ENCODE measurements around the gene ADAMTS2.

ADAMTS2 gene

DNA sequence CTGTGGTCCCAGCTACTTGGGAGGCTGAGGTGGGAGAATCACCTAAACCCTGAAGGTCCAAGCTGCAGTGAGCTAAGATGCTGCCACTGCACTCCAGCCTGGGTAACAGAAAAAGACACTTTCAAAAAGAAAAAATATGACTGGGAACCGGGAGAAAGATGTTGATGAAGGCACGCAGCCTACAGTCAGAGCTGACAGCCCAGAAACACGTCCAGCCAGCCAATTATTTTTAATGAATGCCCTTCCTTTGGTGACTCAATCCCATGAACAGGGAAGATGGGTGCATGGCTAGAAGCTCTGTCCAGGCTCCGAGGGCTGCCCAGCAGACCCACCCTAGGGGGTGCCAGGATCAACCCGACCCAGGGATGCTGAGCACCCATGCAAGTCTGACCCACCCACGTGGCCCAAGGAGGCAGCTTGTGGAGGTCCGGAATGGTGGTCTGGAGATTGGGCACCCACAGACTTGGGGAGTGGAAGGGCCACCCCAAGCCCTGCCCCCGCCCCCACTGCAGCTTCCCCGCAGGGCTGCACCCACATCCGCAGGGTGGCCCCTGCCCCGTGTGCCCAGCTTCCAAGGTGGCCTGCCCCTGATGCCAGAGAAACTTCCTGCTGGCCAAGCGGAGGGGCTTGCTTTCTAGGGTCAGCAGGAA is 51.0 kb downstream of the ADAMTS2 start:
- TF ChIP-seq, protein P1, sequence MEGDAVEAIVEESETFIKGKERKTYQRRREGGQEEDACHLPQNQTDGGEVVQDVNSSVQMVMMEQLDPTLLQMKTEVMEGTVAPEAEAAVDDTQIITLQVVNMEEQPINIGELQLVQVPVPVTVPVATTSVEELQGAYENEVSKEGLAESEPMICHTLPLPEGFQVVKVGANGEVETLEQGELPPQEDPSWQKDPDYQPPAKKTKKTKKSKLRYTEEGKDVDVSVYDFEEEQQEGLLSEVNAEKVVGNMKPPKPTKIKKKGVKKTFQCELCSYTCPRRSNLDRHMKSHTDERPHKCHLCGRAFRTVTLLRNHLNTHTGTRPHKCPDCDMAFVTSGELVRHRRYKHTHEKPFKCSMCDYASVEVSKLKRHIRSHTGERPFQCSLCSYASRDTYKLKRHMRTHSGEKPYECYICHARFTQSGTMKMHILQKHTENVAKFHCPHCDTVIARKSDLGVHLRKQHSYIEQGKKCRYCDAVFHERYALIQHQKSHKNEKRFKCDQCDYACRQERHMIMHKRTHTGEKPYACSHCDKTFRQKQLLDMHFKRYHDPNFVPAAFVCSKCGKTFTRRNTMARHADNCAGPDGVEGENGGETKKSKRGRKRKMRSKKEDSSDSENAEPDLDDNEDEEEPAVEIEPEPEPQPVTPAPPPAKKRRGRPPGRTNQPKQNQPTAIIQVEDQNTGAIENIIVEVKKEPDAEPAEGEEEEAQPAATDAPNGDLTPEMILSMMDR (conservative IDR thresholded peaks at IDR 0.05), result no peak
- no peak for TF ChIP-seq ZFX (IDR thresholded peaks at IDR 0.05)

DNA sequence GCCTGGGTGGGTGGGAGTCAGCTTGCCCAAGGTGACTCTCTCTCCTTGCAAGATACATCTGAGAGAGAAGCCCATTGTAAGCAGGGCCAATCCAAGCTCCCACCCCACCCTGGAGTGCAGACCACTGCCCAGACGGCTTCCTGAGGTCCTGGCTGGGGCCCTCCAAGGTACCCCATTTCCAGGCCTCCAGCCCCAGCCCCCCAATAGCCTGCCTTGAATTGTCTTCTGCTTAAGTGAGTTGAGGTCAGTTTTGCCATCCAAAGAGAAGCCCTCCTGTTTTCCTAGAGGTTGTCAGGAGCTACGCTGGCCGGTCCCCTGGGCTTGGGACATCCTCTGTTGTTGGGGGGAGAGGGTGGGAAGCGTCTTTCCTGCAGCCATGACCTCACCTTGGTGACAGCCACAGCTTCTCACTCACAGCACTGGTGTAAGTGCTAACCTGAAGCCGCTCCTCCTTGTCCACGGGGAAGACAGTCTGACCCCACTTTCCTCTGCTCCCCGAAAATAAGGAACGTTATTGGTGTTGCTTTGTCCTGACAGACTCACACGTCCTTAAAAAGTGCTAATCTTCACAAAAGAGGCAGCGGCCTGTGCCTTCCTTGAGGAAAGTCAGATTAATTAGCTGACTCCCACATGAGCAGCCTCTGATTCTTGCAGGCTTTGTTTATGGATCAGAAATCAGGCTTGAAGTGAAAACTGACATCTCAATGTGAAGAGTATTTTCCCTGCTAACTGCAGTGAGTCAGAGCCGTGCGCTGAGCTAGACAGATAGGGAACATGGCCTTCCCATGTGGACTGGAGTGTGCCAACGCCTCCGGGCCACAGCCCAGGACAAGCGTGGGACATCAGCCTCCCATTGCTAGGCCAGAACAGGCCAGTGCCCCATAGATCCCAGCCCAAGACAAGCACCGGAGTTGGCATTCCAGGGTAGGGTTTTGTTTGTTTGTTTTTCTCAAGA is 52.3 kb downstream of the ADAMTS2 start:
- TF ChIP-seq, protein P1 (conservative IDR thresholded peaks at IDR 0.05), result no peak
- no peak for TF ChIP-seq ZFX (IDR thresholded peaks at IDR 0.05)

More for the DNA sequence above, 51.0 kb downstream of the ADAMTS2 start:
- no peak overlapping the region for H3K27ac ChIP-seq

DNA sequence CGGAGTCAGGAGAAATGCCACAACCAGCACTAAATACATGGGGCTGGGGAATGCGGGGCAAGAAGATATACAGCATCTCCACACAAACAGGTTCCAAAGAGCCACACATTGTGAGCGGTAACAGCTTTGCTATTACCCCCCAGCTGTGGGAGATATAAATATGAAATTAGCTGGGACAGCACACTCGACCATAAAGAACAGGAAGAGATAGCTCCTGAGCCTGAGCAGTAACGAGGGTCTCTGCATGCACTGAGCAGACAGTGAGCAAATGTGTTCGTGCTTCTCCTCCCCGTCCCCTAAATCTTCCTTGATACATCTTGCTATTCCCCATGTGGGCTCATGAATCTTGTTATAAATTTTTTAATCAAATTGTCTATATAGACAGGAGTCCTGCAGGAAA is 53.1 kb downstream of the ADAMTS2 start:
- H3K27ac ChIP-seq, result no peak overlapping the region
- TF ChIP-seq, protein P1 (conservative IDR thresholded peaks at IDR 0.05), result no peak
- no peak for TF ChIP-seq ZFX (IDR thresholded peaks at IDR 0.05)

More for the DNA sequence above, 52.3 kb downstream of the ADAMTS2 start:
- no peak overlapping the region for H3K27ac ChIP-seq

DNA sequence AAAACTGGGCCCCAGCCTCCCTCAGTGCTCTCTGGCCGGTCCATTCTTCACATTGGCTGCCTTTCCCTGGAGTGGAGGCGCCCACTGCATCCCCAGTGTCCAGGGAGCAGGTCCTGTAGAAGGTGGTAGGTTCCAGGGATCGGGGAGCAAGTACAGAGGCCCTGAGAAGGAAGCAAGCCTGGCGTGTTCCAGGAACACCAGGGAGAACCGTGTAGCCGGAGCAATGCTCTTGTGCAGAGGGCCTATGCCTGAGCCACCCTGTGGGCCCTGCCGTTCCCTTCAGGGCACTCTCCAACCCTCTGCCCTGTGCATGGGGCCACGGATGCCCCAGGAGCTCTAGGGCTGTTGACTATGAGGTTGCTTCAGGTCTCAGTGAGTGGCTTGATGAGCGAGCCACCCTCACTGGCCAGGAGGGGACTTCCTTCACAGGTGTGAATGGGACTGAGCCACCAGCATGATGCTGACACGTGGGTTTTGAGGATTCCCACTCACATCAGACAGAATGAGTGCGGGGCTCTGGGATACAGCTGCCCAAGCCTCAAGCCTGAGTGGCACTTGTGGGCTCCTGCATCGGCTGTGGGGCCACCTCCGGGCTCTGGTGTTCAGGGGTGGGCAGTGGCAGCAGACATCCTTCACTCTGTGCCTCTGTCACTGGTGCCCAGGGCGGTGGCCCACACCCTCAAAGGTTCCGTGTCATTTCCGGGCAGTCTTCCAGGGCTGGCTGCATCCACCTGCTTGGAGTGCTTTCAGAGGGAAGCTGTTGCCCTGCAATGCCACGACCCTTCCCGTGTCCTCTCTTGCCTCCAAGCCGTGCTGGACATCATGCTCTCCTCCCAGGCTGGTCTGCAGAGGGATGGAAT is 54.4 kb downstream of the ADAMTS2 start:
- TF ChIP-seq, protein P1 (conservative IDR thresholded peaks at IDR 0.05), result no peak
- TF ChIP-seq ZFX (IDR thresholded peaks at IDR 0.05), result no peak
- H3K27ac ChIP-seq, result no peak overlapping the region

DNA sequence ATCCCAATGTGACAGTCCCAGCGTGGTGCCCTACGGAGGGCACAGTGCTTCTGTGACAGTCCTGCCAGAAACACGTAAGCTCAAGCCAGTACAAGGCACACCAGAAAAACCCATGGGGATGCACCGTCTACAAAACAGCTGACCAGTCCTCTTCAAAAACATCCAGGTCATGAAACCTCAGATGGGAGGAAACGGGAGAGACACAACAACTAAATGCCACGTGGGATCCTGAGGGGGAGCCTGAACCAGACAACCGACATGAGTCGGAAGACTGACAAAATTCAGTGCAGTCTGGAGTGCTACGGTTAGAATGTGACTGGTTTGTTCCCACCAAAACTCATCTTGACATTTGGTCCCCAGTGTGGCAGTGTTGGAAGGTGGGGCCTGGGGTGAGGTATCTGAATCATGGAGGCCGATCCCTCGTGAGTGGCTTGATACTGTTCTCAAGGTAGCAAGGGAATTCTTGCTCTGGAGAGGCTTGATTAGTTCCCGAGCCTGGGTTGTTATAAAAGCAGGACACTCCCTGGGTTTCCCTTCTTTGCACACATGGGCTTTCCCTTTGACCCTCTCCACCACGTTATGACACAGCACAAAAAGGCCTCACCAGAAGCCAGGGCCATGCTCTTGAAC is 55.4 kb downstream of the ADAMTS2 start:
- no peak overlapping the region for H3K27ac ChIP-seq
- TF ChIP-seq ZFX (IDR thresholded peaks at IDR 0.05), result no peak
- TF ChIP-seq, protein P1 (conservative IDR thresholded peaks at IDR 0.05), result no peak

DNA sequence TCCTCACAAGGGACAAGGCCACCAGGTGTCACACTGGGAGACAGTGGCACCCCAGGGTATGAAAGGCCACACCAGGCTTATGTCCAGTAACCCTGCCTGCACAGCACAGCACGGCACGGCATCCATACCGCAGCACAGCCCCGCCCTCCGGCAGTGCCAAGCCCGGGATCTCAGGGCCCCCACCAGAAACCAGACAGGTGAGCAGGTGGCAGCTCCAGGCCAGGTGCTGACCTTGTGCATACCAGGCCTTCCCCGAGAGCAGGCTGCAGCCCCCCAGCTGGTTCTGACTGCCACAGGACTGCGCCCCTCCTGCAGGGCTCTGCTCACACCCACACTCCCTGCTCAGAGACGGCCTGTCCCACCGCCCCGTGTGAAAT is 56.5 kb downstream of the ADAMTS2 start:
- no peak for TF ChIP-seq ZFX (IDR thresholded peaks at IDR 0.05)
- TF ChIP-seq, protein P1 (conservative IDR thresholded peaks at IDR 0.05), result no peak
- no peak overlapping the region for H3K27ac ChIP-seq
